GM18907 (cell line): Measurements from ENCODE around the gene MFSD12.
"Not testable (repeated sequence)": the region's sequence is repeated elsewhere in the genome, so short reads cannot be mapped to it uniquely, and the experiment has no call there.

Source experiments
- ATAC-seq: cut with Tn5 transposase; IDR thresholded peaks from one replicate; pipeline ENCODE4 v1.9.1; 2021; ENCODE audit warnings: mild to moderate bottlenecking, moderate library complexity; ENCODE audit not compliant: unreplicated experiment

The MFSD12 gene

GRCh38 chr19:3510727-3511126 is 46.7 kb downstream of the MFSD12 start:
- no peak for ATAC-seq

DNA sequence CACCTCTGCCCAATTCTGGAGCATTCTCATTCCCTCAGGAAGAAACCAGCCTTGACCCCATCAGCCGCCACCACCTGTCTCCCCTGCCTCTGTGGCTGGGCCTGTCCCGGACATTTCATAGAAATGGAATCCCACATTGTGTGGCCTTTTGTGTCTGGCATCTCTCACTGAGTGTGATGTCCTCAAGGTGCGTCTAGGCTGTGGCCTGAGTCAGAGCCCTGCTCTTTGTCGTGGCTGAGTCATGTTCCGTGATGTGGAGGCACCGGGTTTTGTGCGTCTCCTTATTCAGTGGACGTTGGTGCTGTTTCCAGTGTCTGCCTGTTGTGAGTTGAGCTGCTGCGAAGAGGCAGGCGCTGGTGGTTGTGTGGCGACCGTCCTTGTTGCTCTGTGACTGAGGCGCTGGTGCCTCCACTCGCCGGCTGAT is 47.8 kb downstream of the MFSD12 start:
- no peak for ATAC-seq

GRCh38 chr19:3508771-3509535 is 48.4 kb downstream of the MFSD12 start:
- ATAC-seq = no peak

DNA sequence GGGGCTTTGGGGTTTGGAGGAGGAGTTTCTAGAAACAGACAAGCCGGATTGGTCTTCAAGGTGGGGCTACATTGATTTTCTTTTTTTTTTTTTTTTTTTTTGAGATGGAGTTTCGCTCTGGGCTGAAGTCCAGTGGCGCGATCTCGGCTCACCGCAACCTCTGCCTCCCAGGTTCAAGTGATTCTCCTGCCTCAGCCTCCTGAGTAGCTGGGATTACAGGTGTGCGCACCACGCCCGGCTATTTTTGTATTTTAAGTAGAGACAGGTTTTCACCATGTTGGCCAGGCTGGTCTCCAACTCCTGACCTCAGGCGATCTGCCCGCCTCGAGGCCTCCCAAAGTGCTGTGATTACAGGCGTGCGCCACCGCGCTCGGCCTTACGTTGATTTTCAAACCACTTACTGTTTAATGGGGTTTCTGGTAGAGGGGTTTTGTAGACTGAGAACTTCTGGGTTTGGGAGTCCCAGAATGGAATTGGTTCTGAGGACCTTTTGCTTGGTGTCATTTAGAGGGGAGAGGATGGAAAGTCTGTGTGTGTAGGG is 49.2 kb downstream of the MFSD12 start:
- ATAC-seq = not testable (repeated sequence)

GRCh38 chr19:3507371-3508120 is 49.8 kb downstream of the MFSD12 start:
- ATAC-seq = no peak

DNA sequence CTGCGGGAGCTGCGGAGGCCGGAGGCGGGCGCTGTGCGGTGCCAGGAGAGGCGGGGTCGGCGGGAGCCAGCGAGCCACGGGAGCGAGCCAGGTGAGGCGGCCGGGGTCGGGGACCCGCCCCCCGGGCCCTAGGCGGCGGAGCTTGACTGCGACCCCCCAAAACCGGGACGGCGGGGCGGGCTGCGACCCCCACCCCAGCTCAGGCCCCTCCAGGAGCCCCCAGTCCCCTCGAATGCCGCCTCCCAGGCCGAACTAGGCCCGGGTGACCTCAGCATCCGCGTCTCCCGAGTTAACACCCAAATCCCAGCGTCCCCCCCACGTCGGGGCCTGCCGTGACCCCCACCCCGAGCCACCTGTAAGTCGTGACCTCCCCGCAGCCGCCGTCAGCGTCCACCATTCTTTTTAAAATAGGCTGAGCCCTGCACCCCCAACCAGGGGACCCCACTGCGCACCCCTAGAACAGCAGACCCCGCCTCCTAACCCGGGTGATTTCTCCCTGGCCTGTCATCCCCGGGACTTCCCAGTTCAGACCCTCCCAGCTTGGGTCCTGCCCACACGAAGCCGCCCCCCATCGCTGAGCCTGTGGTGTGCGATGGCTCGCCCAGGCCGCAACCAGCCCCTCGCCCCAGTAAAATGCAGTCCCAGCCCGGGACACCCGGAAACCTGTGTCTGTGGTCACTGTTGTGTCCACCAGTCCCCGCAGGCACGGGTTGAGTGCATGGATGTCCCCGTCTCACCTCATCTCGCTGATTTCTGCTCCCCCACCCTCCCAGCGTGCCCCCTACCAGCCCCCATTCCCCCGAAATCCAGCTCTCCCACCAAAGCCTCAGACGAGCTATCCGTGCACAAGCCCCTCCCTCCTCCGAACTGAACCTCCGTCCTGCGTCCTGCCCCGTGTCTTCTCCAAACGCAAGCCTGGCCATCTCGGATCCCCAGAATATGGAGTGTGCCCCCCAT is 50.7 kb downstream of the MFSD12 start:
- ATAC-seq = peak; percentile 35

DNA sequence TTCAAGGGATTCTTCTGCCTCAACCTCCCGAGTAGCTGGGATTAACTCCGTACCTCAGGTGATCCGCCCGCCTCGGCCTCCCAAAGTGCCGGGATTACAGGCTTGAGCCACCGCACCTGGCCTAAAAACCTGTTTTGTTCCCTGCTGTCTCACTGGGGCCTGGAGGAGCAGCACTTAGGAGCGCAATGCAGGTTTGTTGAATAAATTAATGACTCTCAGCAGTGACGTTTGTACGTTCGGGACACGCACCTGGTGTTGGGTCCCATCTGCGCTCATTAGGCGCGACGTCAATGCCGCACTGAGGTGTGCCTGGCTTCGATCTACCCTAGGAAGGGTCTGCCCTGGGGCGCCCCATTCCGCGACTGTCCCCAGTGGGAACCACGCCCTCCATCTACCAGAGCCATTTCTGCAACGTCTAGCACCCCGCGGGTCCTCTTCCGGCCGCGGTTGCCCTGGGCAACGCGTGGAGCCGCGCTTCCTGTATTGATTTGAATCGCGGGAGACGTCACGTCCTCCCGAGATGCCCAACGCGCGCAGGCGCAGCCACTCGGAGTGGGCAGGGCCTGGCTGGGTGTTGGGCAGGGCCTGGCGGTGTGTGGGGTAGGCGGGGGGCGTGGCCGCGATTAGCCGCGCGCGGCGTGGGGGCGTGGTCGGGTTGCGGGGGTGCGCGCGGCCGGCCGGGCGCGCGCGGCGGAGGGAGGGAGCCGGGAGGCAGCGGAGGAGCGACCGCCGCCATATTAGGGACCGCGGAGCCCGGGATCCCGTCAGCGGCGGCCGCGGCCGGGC is 51.6 kb downstream of the MFSD12 start, which contains the start of gene FZR1:
Gene FZR1, plus strand, starts transcription at position 714 of the 786 bp plus-strand sequence. CDS start 16,679 bp downstream, outside the sequence.
- ATAC-seq = peak; percentile 82

GRCh38 chr19:3504735-3505134 is 52.7 kb downstream of the MFSD12 start:
- ATAC-seq = no peak

DNA sequence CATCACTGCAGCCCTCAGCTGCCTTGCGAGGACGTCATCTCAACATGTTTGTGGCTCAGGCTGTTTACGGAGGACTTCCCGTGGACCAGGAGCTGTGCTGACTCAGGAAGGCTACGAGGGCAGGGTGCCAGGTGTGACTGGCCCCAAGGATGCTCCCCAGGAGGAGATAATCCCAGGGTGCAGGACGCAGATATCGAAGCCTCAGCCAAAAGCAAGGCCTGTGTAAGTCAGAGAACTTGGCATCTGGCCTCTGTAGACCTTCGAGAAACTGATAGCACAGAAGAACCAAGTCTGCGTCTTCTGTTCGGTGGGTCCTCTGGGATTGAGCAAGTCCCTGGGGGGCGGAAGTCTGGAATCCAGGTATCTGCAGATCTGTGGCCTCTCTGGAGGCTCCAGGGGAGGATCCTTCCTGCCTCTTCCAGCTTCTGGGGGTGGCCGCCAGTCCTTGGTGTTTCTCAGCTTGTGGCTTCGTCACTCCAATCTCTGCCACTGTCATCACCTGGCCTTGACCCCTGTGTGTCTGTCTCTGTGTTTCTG is 54.3 kb downstream of the MFSD12 start:
- no peak for ATAC-seq

GRCh38 chr19:3501780-3502179 is 55.6 kb downstream of the MFSD12 start:
- no peak for ATAC-seq

DNA sequence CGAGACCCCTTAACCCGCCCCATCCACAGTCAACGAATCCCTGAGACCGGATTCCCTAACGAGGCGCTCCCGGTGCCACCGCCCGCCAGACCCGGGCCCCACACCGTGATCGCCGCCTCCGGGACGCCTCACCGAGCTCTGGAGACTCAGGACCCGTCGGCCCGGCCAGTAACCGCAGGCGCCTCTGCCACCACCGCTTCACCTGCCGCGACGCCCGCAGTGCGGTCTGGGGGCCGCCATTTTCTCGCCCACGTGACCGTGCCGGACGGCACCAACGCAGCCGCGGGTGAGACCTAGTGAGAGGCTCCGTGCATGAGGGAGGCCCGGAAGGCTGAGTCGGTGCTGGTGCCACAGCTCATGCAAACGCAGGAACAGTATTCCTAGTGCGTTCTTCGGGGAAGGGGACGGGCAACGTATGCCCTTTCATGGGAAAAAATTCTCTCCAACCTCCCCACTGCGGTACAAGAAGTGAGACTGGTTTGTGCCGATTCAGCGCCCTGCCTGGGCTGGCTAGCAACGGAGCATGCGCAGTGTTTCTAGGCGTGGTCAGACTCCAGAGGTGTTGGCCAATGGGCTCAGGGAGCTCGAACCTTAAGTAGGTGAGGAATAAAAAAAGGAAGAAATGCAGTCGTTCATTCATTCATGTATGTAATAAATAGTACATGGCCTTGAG is 56.8 kb downstream of the MFSD12 start, which contains the start of gene DOHH:
Gene DOHH, minus strand, starts transcription at position 246 of the 673 bp plus-strand sequence. CDS start 3,860 bp downstream, outside the sequence.
- ATAC-seq = peak; percentile 77

- peak; percentile 2 for ATAC-seq
These were observed 57.5 kb downstream of the MFSD12 start for GRCh38 chr19:3499738-3500428.

DNA sequence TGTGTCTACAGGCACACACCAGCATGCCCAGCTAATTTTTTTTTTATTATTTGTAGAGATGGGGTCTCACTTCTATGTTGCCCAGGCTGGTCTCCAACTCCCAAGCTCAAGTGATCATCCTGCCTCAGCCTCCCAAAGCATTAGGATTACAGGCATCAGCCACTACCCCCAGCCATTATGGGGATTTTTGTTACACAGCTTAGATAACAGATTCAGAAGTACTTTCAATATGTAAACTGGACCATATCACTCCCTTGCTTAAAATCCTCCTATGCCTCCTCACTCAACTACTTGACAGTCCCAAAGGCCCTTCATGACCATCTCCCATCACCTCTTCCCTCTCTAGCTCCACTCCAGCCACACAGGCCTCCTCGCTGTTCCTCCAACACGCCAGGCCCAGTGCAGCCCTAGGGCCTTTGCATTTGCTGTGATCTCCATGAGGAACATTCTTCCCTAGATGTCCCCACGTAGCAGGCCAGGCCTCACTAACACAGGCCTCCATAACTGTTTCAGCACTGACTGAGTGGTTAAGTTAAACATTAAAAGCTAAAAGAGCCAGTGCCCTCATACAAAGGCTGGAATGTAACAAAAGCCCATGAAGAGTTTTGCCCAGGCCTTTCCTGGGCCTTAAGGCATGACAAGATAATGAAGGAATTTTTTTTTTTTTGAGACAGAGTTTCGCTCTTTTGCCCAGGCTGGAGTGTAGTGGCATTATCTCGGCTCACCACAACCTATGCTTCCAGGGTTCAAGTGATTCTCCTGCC is 59.4 kb downstream of the MFSD12 start:
- no peak for ATAC-seq

- no peak for ATAC-seq
These were observed 60.8 kb downstream of the MFSD12 start for GRCh38 chr19:3496392-3497273.

DNA sequence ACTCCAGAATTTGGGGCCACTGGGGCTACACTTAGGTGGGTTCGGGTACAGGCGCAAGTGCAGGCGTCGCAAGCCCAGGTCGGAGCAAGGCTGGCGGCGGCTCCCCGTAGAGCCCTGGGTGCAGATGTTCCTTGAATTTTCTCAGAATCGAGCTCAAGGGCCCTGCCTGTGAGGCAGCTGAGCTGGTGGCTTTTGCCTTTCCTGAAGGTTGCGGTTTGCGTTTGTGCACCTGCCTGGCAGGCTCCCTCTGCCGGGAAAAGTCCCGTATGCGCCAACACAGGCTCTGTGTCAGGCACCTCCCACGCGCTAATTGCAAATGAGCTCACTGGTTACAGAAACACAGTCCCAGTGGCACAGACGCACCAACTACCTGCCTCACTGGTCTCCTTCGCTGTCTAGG is 62.8 kb downstream of the MFSD12 start:
- ATAC-seq = no peak
